Hepatocyte (in vitro differentiated cells): ENCODE data around the gene HOXC11. TPM values are rescaled to one million over a fixed set of nuclear protein-coding genes. Genes with fewer than 3 reads are reported as not detected.

Experiments
- DNase-seq: peaks from one replicate; pipeline ENCODE4 v3.0.0-alpha.2; 2016; ENCODE audit warnings: low spot score
- H2AFZ ChIP-seq: fragments of 200-600 bp; sonication (generic); 2 replicates; pipeline ENCODE4 v1.6.0; 2016; ENCODE audit warnings: antibody characterized with exemption, mild to moderate bottlenecking
- H3K27ac ChIP-seq: fragments of 200-600 bp; sonication (generic); 2 replicates; pipeline ENCODE4 v1.5.1; 2016; ENCODE audit warnings: mild to moderate bottlenecking
- H3K27me3 ChIP-seq: fragments of 200-600 bp; sonication (generic); 2 replicates; pipeline ENCODE4 v1.6.1; 2016
- H3K36me3 ChIP-seq: fragments of 200-600 bp; sonication (generic); replicated peaks from 2 replicates; pipeline ENCODE4 v1.5.1; 2016; ENCODE audit warnings: low read depth; ENCODE audit not compliant: insufficient read depth
- H3K4me1 ChIP-seq: fragments of 200-600 bp; sonication (generic); 2 replicates; pipeline ENCODE4 v1.5.1; 2016; ENCODE audit warnings: mild to moderate bottlenecking, moderate library complexity; ENCODE audit not compliant: insufficient read depth
- H3K4me2 ChIP-seq: fragments of 200-600 bp; sonication (generic); 2 replicates; pipeline ENCODE4 v1.6.0; 2016
- H3K4me3 ChIP-seq: fragments of 200-600 bp; sonication (generic); 2 replicates; pipeline ENCODE4 v1.5.1; 2016; ENCODE audit warnings: mild to moderate bottlenecking
- H3K79me2 ChIP-seq: fragments of 200-600 bp; sonication (generic); 2 replicates; pipeline ENCODE4 v1.6.0; 2017; ENCODE audit warnings: mild to moderate bottlenecking
- H3K9me2 ChIP-seq: fragments of 200-600 bp; sonication (generic); replicated peaks from 2 replicates; pipeline ENCODE4 v1.6.0; 2017; ENCODE audit warnings: mild to moderate bottlenecking; ENCODE audit not compliant: insufficient read depth
- H3K9me3 ChIP-seq: fragments of 200-600 bp; sonication (generic); 2 replicates; pipeline ENCODE4 v1.5.1; 2016; ENCODE audit warnings: low read depth, mild to moderate bottlenecking
- H4K20me1 ChIP-seq: fragments of 200-600 bp; sonication (generic); 2 replicates; pipeline ENCODE4 v1.6.0; 2016; ENCODE audit warnings: mild to moderate bottlenecking; ENCODE audit not compliant: insufficient read depth, poor library complexity, severe bottlenecking
- CTCF ChIP-seq: fragments of 200-600 bp; sonication (generic); IDR thresholded peaks from 2 replicates; pipeline ENCODE4 v1.5.1; 2016; ENCODE audit warnings: antibody characterized with exemption, mild to moderate bottlenecking; ENCODE audit not compliant: poor library complexity
- EZH2 ChIP-seq: fragments of 200-600 bp; sonication (generic); IDR thresholded peaks from 2 replicates; pipeline ENCODE4 v1.6.1; 2016; ENCODE audit warnings: antibody characterized with exemption, mild to moderate bottlenecking, borderline replicate concordance
- EZH2phosphoT487 ChIP-seq: fragments of 200-600 bp; sonication (generic); IDR thresholded peaks from one replicate; pipeline ENCODE4 v1.6.1; 2018; ENCODE audit warnings: antibody characterized with exemption, mild to moderate bottlenecking, low read depth, moderate library complexity; ENCODE audit not compliant: unreplicated experiment, severe bottlenecking
- WGBS: methylation state at CpG from one replicate; pipeline ENCODE4 v1.1.6; 2016; ENCODE audit warnings: low lambda C conversion rate; ENCODE audit errors: missing lambda C conversion rate; 5-methylcytosine and 5-hydroxymethylcytosine counted together
- polyA plus RNA-seq: library from polyadenylated mRNA; unstranded; fragments of >200 nt; fragmentation: Nextera tagmentation; extraction: Ambion mirVana; gene quantifications from 2 replicates; pipeline ENCODE4 v1.2.1, GENCODE V29; 2016
- total RNA-seq: library from RNA; depleted of rRNA; stranded (reverse); fragments of >200 nt; gene quantifications from 2 replicates; pipeline ENCODE4 v1.2.3, GENCODE V29; 2014

The HOXC11 gene
- total and polyA plus RNA-seq, 2 experiments from 2014 or later, result 0.63 to 1.3 TPM

DNA sequence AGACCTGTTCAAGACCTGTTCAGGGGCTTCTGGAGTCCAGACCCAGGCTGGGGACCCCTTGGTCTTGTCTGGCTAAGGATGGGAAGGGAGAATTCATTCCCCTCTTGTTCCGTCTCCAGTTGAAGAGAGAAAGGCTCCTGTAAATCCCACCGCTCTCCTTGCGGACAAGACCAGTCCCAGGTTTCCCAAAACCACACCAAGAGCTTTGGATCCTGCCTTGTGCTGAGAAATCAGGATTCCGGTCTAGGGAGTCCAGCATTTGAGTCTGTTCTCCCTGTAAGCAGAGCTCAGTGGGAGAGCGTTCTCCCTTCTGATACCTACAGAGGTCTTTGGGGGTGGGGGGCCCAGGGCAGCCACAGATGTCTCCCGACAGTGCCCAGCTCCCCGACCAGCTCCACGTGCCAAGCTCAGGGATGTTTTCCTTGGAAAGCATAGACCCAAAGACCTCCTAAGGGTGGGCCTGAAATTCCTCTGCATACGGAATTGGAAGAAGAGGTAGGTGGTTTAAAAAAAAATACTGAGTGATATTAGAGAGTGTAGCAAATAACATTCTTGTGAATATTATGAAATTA is 32.4 kb upstream of the HOXC11 start:
- Histone ChIP-seq H4K20me1 (no peaks in the 10 kb centered on the region), H2AFZ (no peak overlapping the region), H3K79me2 (no peaks in the 10 kb centered on the region), H3K4me2 (no peak overlapping the region), H3K36me3 (no peaks in the 10 kb centered on the region), H3K9me3 (no peaks in the 10 kb centered on the region), H3K27ac (no peak overlapping the region), H3K9me2 (no peaks in the 10 kb centered on the region), H3K27me3 (peaks cover 99% of the 10 kb centered on the region), H3K4me3 (no peak overlapping the region), H3K4me1 (no peaks in the 10 kb centered on the region)
- WGBS, result 26% methylated on average over 9 of the region's 9 CpGs
- no peak for TF ChIP-seq EZH2
- no peak for TF ChIP-seq CTCF
- TF ChIP-seq EZH2phosphoT487, result no peak
- no peak for DNase-seq

DNA sequence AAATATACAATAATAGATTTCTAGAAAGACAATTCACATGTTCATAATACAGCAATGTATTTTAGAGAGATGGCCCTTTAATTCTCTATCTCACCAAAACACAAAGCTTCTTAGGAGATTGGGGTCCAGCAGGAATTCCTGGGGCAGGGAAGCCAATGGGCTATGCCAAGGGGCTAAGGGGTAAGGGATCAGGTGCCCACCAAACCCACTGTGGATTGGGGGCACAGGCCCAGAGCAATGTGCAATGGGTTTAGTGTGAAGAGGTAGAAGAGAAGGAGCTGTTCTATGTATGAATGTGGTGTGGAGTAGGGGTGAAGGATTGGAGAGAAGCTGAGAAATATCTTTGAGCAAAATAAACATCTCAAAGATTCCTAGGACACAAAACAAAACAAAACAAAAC is 31.7 kb upstream of the HOXC11 start:
- H3K79me2 ChIP-seq, result no peaks in the 10 kb centered on the region
- H3K4me2 ChIP-seq, result no peak overlapping the region
- H3K9me2 ChIP-seq, result no peaks in the 10 kb centered on the region
- no peaks in the 10 kb centered on the region for H3K4me1 ChIP-seq
- no peaks in the 10 kb centered on the region for H4K20me1 ChIP-seq
- no peak overlapping the region for H3K27ac ChIP-seq
- DNase-seq, result no peak
- no peak overlapping the region for H3K4me3 ChIP-seq
- H3K27me3 ChIP-seq, result peaks cover 99% of the 10 kb centered on the region
- H3K9me3 ChIP-seq, result no peaks in the 10 kb centered on the region
- H3K36me3 ChIP-seq, result no peaks in the 10 kb centered on the region
- TF ChIP-seq EZH2phosphoT487 (no peak), CTCF (no peak), EZH2 (no peak)
- no peak overlapping the region for H2AFZ ChIP-seq

- Histone ChIP-seq H3K4me1 (no peaks in the 10 kb centered on the region), H3K36me3 (no peaks in the 10 kb centered on the region), H3K79me2 (no peaks in the 10 kb centered on the region), H3K27me3 (peaks cover 99% of the 10 kb centered on the region), H3K4me2 (no peak overlapping the region), H3K4me3 (no peak overlapping the region), H3K9me2 (no peaks in the 10 kb centered on the region), H2AFZ (no peak overlapping the region), H3K27ac (no peak overlapping the region), H3K9me3 (no peaks in the 10 kb centered on the region), H4K20me1 (no peaks in the 10 kb centered on the region)
- no peak for TF ChIP-seq EZH2phosphoT487
- TF ChIP-seq CTCF, result no peak
- WGBS, result 26% methylated on average over 5 of the region's 5 CpGs
- no peak for DNase-seq
Measured at GRCh38 chr12:53941750-53942149, 31.2 kb upstream of the HOXC11 start.

DNA sequence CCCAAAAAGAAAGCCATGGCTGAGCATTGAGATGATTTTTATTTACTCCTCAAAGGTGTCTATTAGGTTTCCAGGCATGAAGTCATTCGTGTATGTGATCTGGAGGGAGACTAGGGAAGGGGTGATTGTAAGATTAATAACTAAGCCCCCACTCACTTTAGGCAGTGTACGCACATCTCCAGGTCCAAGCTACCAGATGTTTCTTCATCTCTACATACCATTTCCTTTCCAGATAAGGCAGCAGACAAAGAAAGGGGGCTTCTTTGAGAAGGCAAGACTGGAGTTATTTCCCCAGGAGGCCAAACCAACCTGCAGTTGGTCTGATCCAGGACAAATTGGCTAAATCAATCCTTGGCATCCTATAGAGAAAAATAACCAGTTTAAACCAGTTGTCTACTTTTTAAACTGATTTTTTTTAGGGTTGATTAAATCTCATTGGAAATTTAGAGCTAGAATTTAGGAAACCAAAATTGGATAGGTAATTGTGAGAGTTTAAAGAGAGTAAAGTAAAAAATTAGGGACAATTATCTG is 30.4 kb upstream of the HOXC11 start:
- no peaks in the 10 kb centered on the region for H3K9me2 ChIP-seq
- no peaks in the 10 kb centered on the region for H4K20me1 ChIP-seq
- peaks cover 99% of the 10 kb centered on the region for H3K27me3 ChIP-seq
- no peak overlapping the region for H2AFZ ChIP-seq
- TF ChIP-seq CTCF, result no peak
- TF ChIP-seq EZH2, result no peak
- no peak for TF ChIP-seq EZH2phosphoT487
- no peak for DNase-seq
- no peak overlapping the region for H3K4me2 ChIP-seq
- H3K4me1 ChIP-seq, result no peaks in the 10 kb centered on the region
- no peaks in the 10 kb centered on the region for H3K79me2 ChIP-seq
- H3K36me3 ChIP-seq, result no peaks in the 10 kb centered on the region
- no peak overlapping the region for H3K4me3 ChIP-seq
- H3K9me3 ChIP-seq, result no peaks in the 10 kb centered on the region
- 36% methylated on average over 2 of the region's 2 CpGs for WGBS
- H3K27ac ChIP-seq, result no peak overlapping the region
